ENCODE results near the gene TUBB4A.
A peak's percentile ranks its signal among the peaks of the same experiment; 100 is the strongest.

TUBB4A gene

DNA sequence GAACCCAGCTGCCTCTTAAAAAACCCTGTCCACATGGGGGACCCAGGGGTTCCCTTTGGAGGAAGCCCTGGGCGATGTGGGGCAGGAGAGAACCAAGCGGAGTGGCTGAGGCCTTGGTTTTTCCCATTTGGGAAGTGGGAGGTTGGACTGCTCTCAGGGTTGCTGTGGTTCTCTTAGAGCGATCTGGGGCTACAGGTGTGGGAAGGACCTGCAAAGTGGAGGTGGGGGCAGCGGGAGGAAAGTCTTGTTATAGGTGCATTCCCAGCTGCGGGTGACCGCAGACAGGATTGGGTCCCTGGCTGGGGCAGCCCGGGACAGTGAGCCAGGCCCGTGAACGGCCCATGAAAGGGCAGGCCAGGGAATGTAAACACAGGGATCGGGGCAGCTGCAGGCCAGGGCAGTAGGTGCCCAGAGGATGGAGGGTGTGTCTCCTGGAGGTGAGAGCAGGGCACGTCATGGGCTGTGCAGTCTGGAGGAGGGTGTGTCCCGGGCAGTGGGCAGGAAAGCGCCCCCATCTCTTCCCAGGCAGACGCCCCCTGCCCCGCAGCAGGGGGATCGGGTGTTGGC, 43.3 kb downstream of the TUBB4A start:
- Histone ChIP-seq H4K20me1 (ENCODE audit: insufficient read depth, low read length) (no peaks in the 10 kb centered on the region), H3K4me2 (ENCODE audit: low read length) (peak overlapping the region; percentile 94), H3K4me1 (ENCODE audit: low read length) (peaks cover 33% of the 10 kb centered on the region), H3K27me3 (ENCODE audit: low read depth, low read length) (no peaks in the 10 kb centered on the region), H3K4me3 (ENCODE audit: low read length) (peak overlapping the region; percentile 85), H3K9me3 (ENCODE audit: insufficient read depth, low read length) (peaks cover 16% of the 10 kb centered on the region; the same call in 1 of the 2 replicates), H3K79me2 (ENCODE audit: low read length) (peaks cover 25% of the 10 kb centered on the region), H2AFZ (ENCODE audit: low read depth, low read length) (no peak overlapping the region), H3K27ac (ENCODE audit: low read length) (peak overlapping the region; percentile 87), H3K9ac (ENCODE audit: low read length) (peak overlapping the region; percentile 85), H3K36me3 (replicated peaks; ENCODE audit: low read depth, low read length) (peaks cover 42% of the 10 kb centered on the region)
- no peak for TF ChIP-seq CTCF (IDR thresholded peaks at IDR 0.05; ENCODE audit: low read depth, low read length)
- no peak for TF ChIP-seq EZH2phosphoT487 (IDR thresholded peaks at IDR 0.05; ENCODE audit: low read depth)

DNA sequence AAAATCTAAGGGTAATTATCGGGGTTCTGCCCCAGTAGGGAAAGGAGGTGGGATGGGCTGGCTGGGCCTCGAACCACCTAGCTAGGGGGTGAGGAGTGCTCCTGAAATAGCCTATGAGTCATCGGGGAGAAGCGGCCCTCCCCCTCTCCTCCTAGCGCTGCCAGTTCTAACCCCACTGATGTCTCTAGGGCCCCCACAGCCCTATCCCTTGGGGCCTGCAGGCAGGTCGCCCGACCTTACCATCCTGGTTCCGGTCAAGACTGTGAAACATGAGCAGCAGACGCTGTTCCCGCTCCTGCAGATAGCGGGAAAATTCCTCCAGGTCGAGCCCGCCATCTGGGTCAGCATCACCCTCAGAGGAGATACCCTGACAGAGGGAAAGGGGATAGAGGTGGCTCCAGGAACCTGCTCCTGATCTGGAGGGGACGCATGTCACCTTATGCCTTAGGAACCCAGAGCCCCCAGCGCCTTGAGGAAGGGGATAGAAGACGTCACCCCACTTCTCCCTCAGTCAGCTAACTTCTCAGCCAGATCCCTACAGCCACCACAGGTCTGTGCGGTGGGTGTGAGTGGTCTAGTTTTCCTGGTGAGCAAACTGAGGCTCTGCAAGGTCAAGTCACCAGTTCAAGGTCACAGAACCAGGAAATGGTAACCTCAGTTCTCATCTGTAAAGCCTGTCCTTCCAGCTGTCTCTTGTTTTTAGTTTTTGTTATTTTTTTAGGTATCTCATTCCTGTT, 44.0 kb downstream of the TUBB4A start:
- Histone ChIP-seq H3K27ac (ENCODE audit: low read length) (peak overlapping the region; percentile 87), H3K4me2 (ENCODE audit: low read length) (peak overlapping the region; percentile 94), H4K20me1 (ENCODE audit: insufficient read depth, low read length) (no peaks in the 10 kb centered on the region), H3K9ac (ENCODE audit: low read length) (peak overlapping the region; percentile 85), H3K9me3 (ENCODE audit: insufficient read depth, low read length) (peaks cover 18% of the 10 kb centered on the region; the same call in 1 of the 2 replicates), H3K4me3 (ENCODE audit: low read length) (peak overlapping the region; percentile 85), H3K27me3 (ENCODE audit: low read depth, low read length) (no peaks in the 10 kb centered on the region), H2AFZ (ENCODE audit: low read depth, low read length) (no peak overlapping the region), H3K4me1 (ENCODE audit: low read length) (peaks cover 28% of the 10 kb centered on the region), H3K79me2 (ENCODE audit: low read length) (peaks cover 24% of the 10 kb centered on the region), H3K36me3 (replicated peaks; ENCODE audit: low read depth, low read length) (peaks cover 48% of the 10 kb centered on the region)
- TF ChIP-seq CTCF (IDR thresholded peaks at IDR 0.05; ENCODE audit: low read depth, low read length) (no peak), EZH2phosphoT487 (IDR thresholded peaks at IDR 0.05; ENCODE audit: low read depth) (no peak)

DNA sequence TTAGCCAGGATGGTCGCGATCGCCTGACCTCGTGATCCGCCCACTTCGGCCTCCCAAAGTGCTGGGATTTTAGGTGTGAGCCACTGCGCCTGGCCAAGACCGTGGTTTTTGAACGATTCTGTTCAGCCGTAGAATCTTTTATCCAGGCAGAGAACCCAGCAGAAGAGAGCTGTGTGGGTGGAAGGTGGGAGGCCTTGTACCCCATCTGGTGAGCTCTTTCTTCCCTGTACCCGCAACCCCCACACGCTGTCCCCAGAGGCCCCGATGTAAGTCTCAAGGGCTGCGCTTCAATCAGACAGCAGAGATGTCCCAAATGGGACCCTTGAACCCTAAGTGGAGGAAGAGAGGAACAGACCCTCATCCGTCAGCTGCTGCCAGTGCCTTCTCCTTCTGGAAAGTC, 46.2 kb downstream of the TUBB4A start:
- no peaks in the 10 kb centered on the region for H4K20me1 ChIP-seq (ENCODE audit: insufficient read depth, low read length)
- TF ChIP-seq EZH2phosphoT487 (IDR thresholded peaks at IDR 0.05; ENCODE audit: low read depth) (no peak), CTCF (IDR thresholded peaks at IDR 0.05; ENCODE audit: low read depth, low read length) (no peak)
- no peak overlapping the region for H3K27ac ChIP-seq (ENCODE audit: low read length)
- H3K4me1 ChIP-seq (ENCODE audit: low read length), result peaks cover 12% of the 10 kb centered on the region
- no peak overlapping the region for H3K4me3 ChIP-seq (ENCODE audit: low read length)
- H2AFZ ChIP-seq (ENCODE audit: low read depth, low read length), result no peak overlapping the region
- H3K9me3 ChIP-seq (ENCODE audit: insufficient read depth, low read length), result peaks cover 18% of the 10 kb centered on the region; the same call in 1 of the 2 replicates
- no peaks in the 10 kb centered on the region for H3K27me3 ChIP-seq (ENCODE audit: low read depth, low read length)
- H3K36me3 ChIP-seq (replicated peaks; ENCODE audit: low read depth, low read length), result peaks cover 67% of the 10 kb centered on the region
- H3K9ac ChIP-seq (ENCODE audit: low read length), result no peak overlapping the region
- H3K4me2 ChIP-seq (ENCODE audit: low read length), result no peak overlapping the region
- H3K79me2 ChIP-seq (ENCODE audit: low read length), result peaks cover 24% of the 10 kb centered on the region

DNA sequence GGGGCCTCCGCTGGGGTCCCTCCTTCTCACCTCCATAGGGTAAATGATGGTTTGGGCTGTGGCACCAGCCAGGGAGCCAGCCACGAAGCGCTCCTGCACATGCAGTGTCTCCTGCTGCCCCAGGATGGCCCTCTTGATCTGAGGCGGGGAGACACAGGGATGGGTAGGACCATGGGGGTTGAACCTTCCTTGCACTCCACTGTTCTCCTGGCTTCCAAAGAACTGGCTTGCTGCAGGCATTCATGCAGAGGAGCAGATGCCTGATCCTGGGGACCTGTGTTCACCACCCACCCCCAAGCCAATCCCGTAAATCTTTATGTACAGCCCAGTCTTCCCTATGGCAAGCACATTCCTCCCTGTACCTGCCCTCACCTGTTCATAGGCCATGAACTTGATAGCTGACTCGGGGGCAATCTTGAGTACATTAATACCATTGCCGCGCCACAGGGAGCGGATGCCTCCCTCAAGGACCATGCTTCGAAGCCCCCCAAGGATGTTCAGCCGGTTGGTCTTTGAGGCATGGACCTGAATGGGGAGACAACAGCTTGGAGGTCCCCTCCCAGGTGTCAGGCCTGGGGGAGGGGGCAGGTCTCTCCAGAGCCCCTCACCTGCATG, 48.1 kb downstream of the TUBB4A start:
- H3K79me2 ChIP-seq (ENCODE audit: low read length), result peaks cover 19% of the 10 kb centered on the region
- H3K27ac ChIP-seq (ENCODE audit: low read length), result no peak overlapping the region
- no peak overlapping the region for H3K4me2 ChIP-seq (ENCODE audit: low read length)
- no peak overlapping the region for H3K4me3 ChIP-seq (ENCODE audit: low read length)
- peaks cover 12% of the 10 kb centered on the region for H3K4me1 ChIP-seq (ENCODE audit: low read length)
- no peak for TF ChIP-seq CTCF (IDR thresholded peaks at IDR 0.05; ENCODE audit: low read depth, low read length)
- no peak for TF ChIP-seq EZH2phosphoT487 (IDR thresholded peaks at IDR 0.05; ENCODE audit: low read depth)
- H3K36me3 ChIP-seq (replicated peaks; ENCODE audit: low read depth, low read length), result peaks cover 75% of the 10 kb centered on the region
- no peaks in the 10 kb centered on the region for H3K27me3 ChIP-seq (ENCODE audit: low read depth, low read length)
- no peaks in the 10 kb centered on the region for H4K20me1 ChIP-seq (ENCODE audit: insufficient read depth, low read length)
- peaks cover 18% of the 10 kb centered on the region; the same call in 1 of the 2 replicates for H3K9me3 ChIP-seq (ENCODE audit: insufficient read depth, low read length)
- no peak overlapping the region for H2AFZ ChIP-seq (ENCODE audit: low read depth, low read length)
- H3K9ac ChIP-seq (ENCODE audit: low read length), result no peak overlapping the region
